Measurements from ENCODE around the gene ZNF43.

The ZNF43 gene

GRCh38 chr19:21850656-21851255 lies 14.8 kb upstream of the ZNF43 start:
- DNase-seq (ENCODE audit: low read depth in 1 of 2, low spot score in 1 of 2), result no peak
- Histone ChIP-seq H3K27ac (replicated peaks) (no peak overlapping the region), H3K27me3 (ENCODE audit: insufficient read depth, poor library complexity, severe bottlenecking) (no peaks in the 10 kb centered on the region), H3K4me3 (replicated peaks; ENCODE audit: insufficient read depth, low read length) (no peak overlapping the region)
- no peak for TF ChIP-seq POLR2AphosphoS5 (IDR thresholded peaks at IDR 0.05; ENCODE audit: low read depth)
- no peak for TF ChIP-seq REST (IDR thresholded peaks at IDR 0.05; ENCODE audit: insufficient replicate concordance, low read depth)
- TF ChIP-seq GABPA (IDR thresholded peaks at IDR 0.05; ENCODE audit: low read depth), result no peak
- TF ChIP-seq SPI1 (IDR thresholded peaks at IDR 0.05; ENCODE audit: borderline replicate concordance, low read depth), result no peak
- TF ChIP-seq CTCF (IDR thresholded peaks at IDR 0.05; ENCODE audit: insufficient read depth, low read length), result no peak

GRCh38 chr19:21848706-21849105 lies 12.7 kb upstream of the ZNF43 start:
- H3K27ac ChIP-seq (replicated peaks), result no peak overlapping the region
- TF ChIP-seq POLR2AphosphoS5 (IDR thresholded peaks at IDR 0.05; ENCODE audit: low read depth), result no peak
- no peak for TF ChIP-seq REST (IDR thresholded peaks at IDR 0.05; ENCODE audit: insufficient replicate concordance, low read depth)
- TF ChIP-seq GABPA (IDR thresholded peaks at IDR 0.05; ENCODE audit: low read depth), result no peak
- TF ChIP-seq CTCF (IDR thresholded peaks at IDR 0.05; ENCODE audit: insufficient read depth, low read length), result no peak
- no peak for TF ChIP-seq SPI1 (IDR thresholded peaks at IDR 0.05; ENCODE audit: borderline replicate concordance, low read depth)
- no peak overlapping the region for H3K4me3 ChIP-seq (replicated peaks; ENCODE audit: insufficient read depth, low read length)
- H3K27me3 ChIP-seq (ENCODE audit: insufficient read depth, poor library complexity, severe bottlenecking), result no peaks in the 10 kb centered on the region
- DNase-seq (ENCODE audit: low read depth in 1 of 2, low spot score in 1 of 2), result no peak

- DNase-seq (ENCODE audit: low read depth in 1 of 2, low spot score in 1 of 2), result no peak
- TF ChIP-seq GABPA (IDR thresholded peaks at IDR 0.05; ENCODE audit: low read depth) (no peak), POLR2AphosphoS5 (IDR thresholded peaks at IDR 0.05; ENCODE audit: low read depth) (no peak), REST (IDR thresholded peaks at IDR 0.05; ENCODE audit: insufficient replicate concordance, low read depth) (no peak), CTCF (IDR thresholded peaks at IDR 0.05; ENCODE audit: insufficient read depth, low read length) (no peak), SPI1 (IDR thresholded peaks at IDR 0.05; ENCODE audit: borderline replicate concordance, low read depth) (no peak)
- H3K27me3 ChIP-seq (ENCODE audit: insufficient read depth, poor library complexity, severe bottlenecking), result no peaks in the 10 kb centered on the region
Observed at GRCh38 chr19:21843081-21843480, 7.1 kb upstream of the ZNF43 start.

More at GRCh38 chr19:21843081-21843480, 7.1 kb upstream of the ZNF43 start:
- Histone ChIP-seq H3K4me3 (replicated peaks; ENCODE audit: insufficient read depth, low read length) (no peak overlapping the region), H3K27ac (replicated peaks) (no peak overlapping the region)

Measured in HL-60 (cell line).